GM12878 (cell line): ENCODE results near the gene AKAP7. TPM values are rescaled to one million over a fixed set of nuclear protein-coding genes. Genes with fewer than 3 reads are reported as not detected.

Experiments used
- ATAC-seq: fragments of 200-7000 bp; cut with Tn5 transposase; 3 replicates; pipeline ENCODE4 v1.9.1; 2020; ENCODE audit warnings: mild to moderate bottlenecking, moderate library complexity
- BruUV-seq: library from RNA; stranded (reverse); fragments of 400-500 nt; replicated peaks from 2 replicates; lab custom pipeline; 2021; lab: Mats Ljungman, UMichigan
- CTCF ChIA-PET: fragments of 300-600 bp; sonication (Branson Sonifier 250); formaldehyde crosslinking; extraction: SDS; loops from one replicate; lab custom pipeline; 2021; ENCODE audit warnings: inconsistent platforms; lab: Yijun Ruan, JAX
- POLR2A ChIA-PET: fragments of 350-600 bp; formaldehyde crosslinking; extraction: SDS; loops from one replicate; lab custom pipeline; 2021; ENCODE audit warnings: inconsistent platforms; lab: Charles Lee
- RAD21 ChIA-PET: fragments of 300-600 bp; sonication (Branson Sonifier 250); formaldehyde crosslinking; loops from one replicate; lab custom pipeline; 2023; ENCODE audit warnings: antibody characterized with exemption; ENCODE audit not compliant: unreplicated experiment; lab: Charles Lee
- SMC1A ChIA-PET: fragments of 300-600 bp; sonication (Branson Sonifier 250); formaldehyde crosslinking; loops from one replicate; lab custom pipeline; 2023; ENCODE audit not compliant: unreplicated experiment, uncharacterized antibody; lab: Charles Lee
- DNase-seq: peaks from one replicate; pipeline ENCODE4 v3.0.0-alpha.2; 2011; ENCODE audit warnings: low read depth, low spot score
- FAIRE-seq: peaks from 3 replicates; lab custom pipeline; 2011; peaks lifted over from hg19 to GRCh38; lab: Jason Lieb, UNC
- H2AFZ ChIP-seq: 2 replicates; pipeline ENCODE4 v1.6.0; 2011; ENCODE audit warnings: low read depth, low read length, control low read depth; ENCODE audit not compliant: control insufficient read depth
- H3K27ac ChIP-seq: 2 replicates; pipeline ENCODE4 v1.5.1; 2011; ENCODE audit warnings: control low read depth; ENCODE audit not compliant: control insufficient read depth, insufficient read depth
- H3K27me3 ChIP-seq, 2 experiments: replicated peaks in 1 of 2; 2 replicates each; pipeline versions ENCODE4 v1.6.0 to v1.6.1; 2011; ENCODE audit warnings: low read length in 1 of 2; ENCODE audit not compliant: control insufficient read depth in 2 of 2, insufficient read depth in 2 of 2
- H3K36me3 ChIP-seq, 2 experiments: 2 replicates each; pipeline ENCODE4 v1.5.1; 2011; ENCODE audit warnings: low read length in 1 of 2; ENCODE audit not compliant: control insufficient read depth in 2 of 2, insufficient read depth in 2 of 2
- H3K4me1 ChIP-seq: 2 replicates; pipeline ENCODE4 v1.6.1; 2011; ENCODE audit warnings: mild to moderate bottlenecking, low read length, moderate library complexity, mixed read lengths; ENCODE audit not compliant: control insufficient read depth, insufficient read depth
- H3K4me2 ChIP-seq: 2 replicates; pipeline ENCODE4 v1.6.0; 2011; ENCODE audit warnings: control low read depth; ENCODE audit not compliant: control insufficient read depth, insufficient read depth
- H3K4me3 ChIP-seq: fragments of 200-600 bp; sonication (generic); 2 replicates; pipeline ENCODE4 v1.5.1; 2016
- H3K79me2 ChIP-seq: 2 replicates; pipeline ENCODE4 v1.6.0; 2011; ENCODE audit warnings: low read length; ENCODE audit not compliant: control insufficient read depth, insufficient read depth
- H3K9ac ChIP-seq: 2 replicates; pipeline ENCODE4 v1.8.0; 2011; ENCODE audit warnings: low read length, control low read depth, mixed read lengths; ENCODE audit not compliant: control insufficient read depth, insufficient read depth
- H3K9me3 ChIP-seq: replicated peaks from 3 replicates; pipeline ENCODE4 v1.5.1; 2011; ENCODE audit warnings: mild to moderate bottlenecking, low read length; ENCODE audit not compliant: control insufficient read depth, insufficient read depth
- H4K20me1 ChIP-seq: 2 replicates; pipeline ENCODE4 v1.6.0; 2011; ENCODE audit not compliant: control insufficient read depth, insufficient read depth
- BCLAF1 ChIP-seq: fragments of 450-650 bp; IDR thresholded peaks from 2 replicates; pipeline ENCODE4 v1.6.1; 2017; ENCODE audit warnings: antibody characterized with exemption, mild to moderate bottlenecking, moderate library complexity
- CEBPB ChIP-seq, 2 experiments: fragments of 150-350 bp in 1 of 2; IDR thresholded peaks; 2 replicates each; pipeline ENCODE4 v1.6.1; 2012 to 2014; ENCODE audit warnings: low read depth in 2 of 2, low read length in 2 of 2, borderline replicate concordance in 1 of 2, inconsistent platforms in 1 of 2
- EGR1 ChIP-seq, 2 experiments: IDR thresholded peaks; 1 replicate in 1 of 2; 2 replicates in 1 of 2; pipeline ENCODE4 v1.6.1; 2011 to 2012; ENCODE audit warnings: low read depth in 2 of 2, low read length in 2 of 2, borderline replicate concordance in 1 of 2, mild to moderate bottlenecking in 1 of 2, moderate library complexity in 1 of 2
- LARP7 ChIP-seq: fragments of 450-650 bp; IDR thresholded peaks from 2 replicates; pipeline ENCODE4 v1.6.1; 2017; ENCODE audit warnings: mild to moderate bottlenecking
- MEF2A ChIP-seq: IDR thresholded peaks from 2 replicates; pipeline ENCODE4 v1.6.1; 2011; ENCODE audit warnings: low read depth, mild to moderate bottlenecking, low read length, moderate library complexity; ENCODE audit not compliant: insufficient read depth
- NKRF ChIP-seq: fragments of 450-650 bp; conservative IDR thresholded peaks from 2 replicates; pipeline ENCODE4 v1.6.1; 2017; ENCODE audit warnings: mild to moderate bottlenecking, moderate library complexity
- RELA ChIP-seq: fragments of 450-650 bp; IDR thresholded peaks from 2 replicates; pipeline ENCODE4 v1.8.0; 2014; ENCODE audit warnings: borderline replicate concordance; ENCODE audit not compliant: partially characterized antibody
- SMARCA5 ChIP-seq: fragments of 450-650 bp; IDR thresholded peaks from 2 replicates; pipeline ENCODE4 v1.6.1; 2017; ENCODE audit warnings: mild to moderate bottlenecking
- SMC3 ChIP-seq: IDR thresholded peaks from 2 replicates; pipeline ENCODE4 v1.6.1; 2011; ENCODE audit warnings: low read length, improper control_type of control experiment, borderline replicate concordance
- TCF3 ChIP-seq: IDR thresholded peaks from 2 replicates; pipeline ENCODE4 v1.6.1; 2012; ENCODE audit warnings: low read depth, mild to moderate bottlenecking, low read length, borderline replicate concordance; ENCODE audit not compliant: insufficient read depth
- WRNIP1 ChIP-seq: IDR thresholded peaks from 2 replicates; pipeline ENCODE4 v1.6.1; 2011; ENCODE audit warnings: low read depth, low read length, improper control_type of control experiment, borderline replicate concordance
- WGBS: methylation state at CpG from one replicate; pipeline ENCODE4 v1.1.6; 2016; ENCODE audit warnings: low lambda C conversion rate; ENCODE audit not compliant: insufficient replicate concordance, insufficient coverage; ENCODE audit errors: missing lambda C conversion rate; 5-methylcytosine and 5-hydroxymethylcytosine counted together
- in situ Hi-C: fragments of 300-500 bp; cut with MboI; formaldehyde crosslinking; loops from 9 replicates; pipeline ENCODE4 v1.14.3; 2018; ENCODE audit warnings: mixed read lengths
- intact Hi-C: fragments of 100-400 bp; cut with micrococcal nuclease; formaldehyde crosslinking; loops from one replicate; pipeline ENCODE4 v1.14.2; 2022; ENCODE audit not compliant: unreplicated experiment
- polyA plus RNA-seq, 11 experiments: library from polyadenylated mRNA; depleted of rRNA in 4 of 11; unstranded in 6 of 11; stranded (reverse) in 5 of 11; fragments of >200 nt; fragmentation: Nextera tagmentation in 4 of 11; fragmentation: Illumina TruSeq in 1 of 11; extraction: Ambion mirVana in 4 of 11; extraction: Trizol in 1 of 11; gene quantifications; 1 replicate in 1 of 11; 2 replicates in 10 of 11; pipeline versions ENCODE4 v1.2.1 to v1.2.3, GENCODE V29; 2011 to 2016; ENCODE audit warnings: inconsistent platforms in 2 of 11, missing spikeins in 2 of 11, low read depth in 1 of 11
- total RNA-seq, 4 experiments: library from RNA; depleted of rRNA in 3 of 4; stranded (reverse); fragments of >200 nt in 3 of 4; fragmentation: Illumina TruSeq in 1 of 4; extraction: Trizol in 1 of 4; gene quantifications; 2 replicates each; pipeline versions ENCODE4 v1.2.1 to v1.2.3, GENCODE V29; 2013 to 2021

Gene AKAP7
- total and polyA plus RNA-seq, 10 of the 15 experiments (the other 5 are each of a cell fraction or from before 2014, with no cell fraction given) = 0.06 to 0.58 (median 0.28) TPM; not detected in 1

GRCh38 chr6:131282365-131282764, 147.1 kb downstream of the AKAP7 start:
- RAD21 ChIA-PET = interaction anchor here (1.0 kb wide), 1 partner anchor 18 kb away, joined by 3 read pairs; no protein-coding TSS in a partner anchor
- no TSS peak for BruUV-seq
- H3K79me2 ChIP-seq = no peaks in the 10 kb centered on the region
- CTCF ChIA-PET = no interaction called here
- intact Hi-C loops = no loop called here
- POLR2A ChIA-PET = no interaction called here
- no peak overlapping the region for H2AFZ ChIP-seq
- H3K4me1 ChIP-seq = no peaks in the 10 kb centered on the region
- SMC1A ChIA-PET = interaction anchor here (0.7 kb wide), 1 partner anchor 24 kb away, joined by 3 read pairs; no protein-coding TSS in a partner anchor
- H3K9ac ChIP-seq = no peak overlapping the region
- ATAC-seq (no peak), DNase-seq (no peak), FAIRE-seq (no peak)
- no peak for TF ChIP-seq TCF3
- TF ChIP-seq SMARCA5 = no peak
- TF ChIP-seq SMC3 = no peak
- no peak overlapping the region for H3K4me3 ChIP-seq
- H4K20me1 ChIP-seq = no peaks in the 10 kb centered on the region
- in situ Hi-C loops = no loop called here
- 86% methylated on average over 5 of the region's 5 CpGs for WGBS
- no peak overlapping the region for H3K4me2 ChIP-seq
- no peaks in the 10 kb centered on the region for H3K9me3 ChIP-seq
- no peak overlapping the region for H3K27ac ChIP-seq
- H3K27me3 ChIP-seq = 0 out of 4 replicates have a peak, but pooled peaks cover 0 to 2% of the 10 kb centered on the region in 2 experiments
- H3K36me3 ChIP-seq = no peaks in the 10 kb centered on the region

GRCh38 chr6:131283466-131284175, 148.4 kb downstream of the AKAP7 start:
- FAIRE-seq = no peak
- no peaks in the 10 kb centered on the region for H3K4me1 ChIP-seq
- peaks cover 0 to 2% of the 10 kb centered on the region in 2 experiments; a peak in 1 of 4 replicates for H3K27me3 ChIP-seq
- H3K9ac ChIP-seq = no peak overlapping the region
- WGBS = 58% methylated on average over 7 of the region's 7 CpGs
- no peak for DNase-seq
- ChIA-PET CTCF (interaction anchor here (1.1 kb wide), 1 partner anchor 51 kb away, joined by 4 read pairs; no protein-coding TSS in a partner anchor), POLR2A (no interaction called here), RAD21 (no interaction called here), SMC1A (interaction anchor here (0.9 kb wide), 1 partner anchor 9 kb away, joined by 3 read pairs; no protein-coding TSS in a partner anchor)
- no peak overlapping the region for H3K4me3 ChIP-seq
- no peaks in the 10 kb centered on the region for H3K36me3 ChIP-seq
- no peaks in the 10 kb centered on the region for H4K20me1 ChIP-seq
- H3K27ac ChIP-seq = no peak overlapping the region
- in situ Hi-C loops (no loop called here), intact Hi-C loops (no loop called here)
- no peak overlapping the region for H2AFZ ChIP-seq
- H3K9me3 ChIP-seq = no peaks in the 10 kb centered on the region
- no peak overlapping the region for H3K4me2 ChIP-seq
- BruUV-seq = no TSS peak
- no peak for ATAC-seq
- H3K79me2 ChIP-seq = no peaks in the 10 kb centered on the region
- TF ChIP-seq BCLAF1 (no peak), SMARCA5 (no peak), RELA (no peak), CEBPB (IDR thresholded peaks at IDR 0.05; ENCODE audit: borderline replicate concordance in 1 of 2, low read depth in 2 of 2, low read length in 2 of 2) (no peak), NKRF (no peak), MEF2A (no peak), WRNIP1 (no peak), EGR1 (IDR thresholded peaks at IDR 0.05; ENCODE audit: borderline replicate concordance in 1 of 2, low read depth in 2 of 2, low read length in 2 of 2) (no peak), LARP7 (no peak)
